Thyroid gland (tissue), 4 donors: ENCODE data around the gene F2RL3. TPM values are rescaled to one million over a fixed set of nuclear protein-coding genes. Genes with fewer than 3 reads are reported as not detected.
"Not testable (repeated sequence)": the region's sequence is repeated elsewhere in the genome, so short reads cannot be mapped to it uniquely, and the experiment has no call there.

Experiments used
- DNase-seq, 2 donors: peaks; one replicate each; pipeline ENCODE4 v3.0.0-alpha.2; 2019
- H3K27ac ChIP-seq, 3 donors: fragments of 200-600 bp; sonication (generic); 1 replicate in 2 of 3; 2 replicates in 1 of 3; pipeline ENCODE4 v1.5.1; 2016 to 2019; ENCODE audit warnings: mild to moderate bottlenecking in 1 of 3, moderate library complexity in 1 of 3
- H3K27me3 ChIP-seq: fragments of 200-600 bp; sonication (generic); one replicate; pipeline ENCODE4 v1.5.1; 2019
- H3K36me3 ChIP-seq, 2 donors: fragments of 200-600 bp; sonication (generic); one replicate each; pipeline ENCODE4 v1.5.1; 2016 to 2019
- H3K4me1 ChIP-seq, 2 donors: fragments of 200-600 bp; sonication (generic); one replicate each; pipeline ENCODE4 v1.5.1; 2017 to 2019
- H3K4me3 ChIP-seq, 3 donors: fragments of 200-600 bp; sonication (generic); replicated peaks in 1 of 3; 1 replicate in 2 of 3; 2 replicates in 1 of 3; pipeline ENCODE4 v1.5.1; 2016; ENCODE audit warnings: mild to moderate bottlenecking in 1 of 3
- H3K9me3 ChIP-seq: fragments of 200-600 bp; sonication (generic); one replicate; pipeline ENCODE4 v1.5.1; 2017
- POLR2A ChIP-seq, 2 donors: fragments of 450-650 bp; IDR thresholded peaks; one replicate each; pipeline ENCODE4 v1.6.1; 2017; ENCODE audit warnings: antibody characterized with exemption in 2 of 2, mild to moderate bottlenecking in 2 of 2, moderate library complexity in 1 of 2
- WGBS, 2 donors: methylation state at CpG; one replicate each; pipeline ENCODE4 v1.1.5; 2017; 5-methylcytosine and 5-hydroxymethylcytosine counted together
- intact Hi-C: fragments of 100-400 bp; cut with DNase I; formaldehyde crosslinking; loops from one replicate; pipeline ENCODE4 v1.15.1; 2023
- total RNA-seq, 4 donors: library from RNA; depleted of rRNA; stranded (reverse); fragments of >200 nt; gene quantifications; one replicate each; pipeline ENCODE4 v1.2.3, GENCODE V29; 2016
- TF ChIP-seq, protein P1 (sequence below), 6 experiments: fragments of 200-600 bp in 3 of 6; fragments of 450-650 bp in 3 of 6; sonication (generic) in 3 of 6; IDR thresholded peaks; one replicate each; pipeline ENCODE4 v1.5.1; 2016 to 2019; ENCODE audit warnings: antibody characterized with exemption in 6 of 6, mild to moderate bottlenecking in 2 of 6, inconsistent platforms in 1 of 6, moderate library complexity in 1 of 6

Gene F2RL3
- total RNA-seq, 4 donors from 2014 or later, result 9.9 to 44.2 (median 12.6) TPM

DNA sequence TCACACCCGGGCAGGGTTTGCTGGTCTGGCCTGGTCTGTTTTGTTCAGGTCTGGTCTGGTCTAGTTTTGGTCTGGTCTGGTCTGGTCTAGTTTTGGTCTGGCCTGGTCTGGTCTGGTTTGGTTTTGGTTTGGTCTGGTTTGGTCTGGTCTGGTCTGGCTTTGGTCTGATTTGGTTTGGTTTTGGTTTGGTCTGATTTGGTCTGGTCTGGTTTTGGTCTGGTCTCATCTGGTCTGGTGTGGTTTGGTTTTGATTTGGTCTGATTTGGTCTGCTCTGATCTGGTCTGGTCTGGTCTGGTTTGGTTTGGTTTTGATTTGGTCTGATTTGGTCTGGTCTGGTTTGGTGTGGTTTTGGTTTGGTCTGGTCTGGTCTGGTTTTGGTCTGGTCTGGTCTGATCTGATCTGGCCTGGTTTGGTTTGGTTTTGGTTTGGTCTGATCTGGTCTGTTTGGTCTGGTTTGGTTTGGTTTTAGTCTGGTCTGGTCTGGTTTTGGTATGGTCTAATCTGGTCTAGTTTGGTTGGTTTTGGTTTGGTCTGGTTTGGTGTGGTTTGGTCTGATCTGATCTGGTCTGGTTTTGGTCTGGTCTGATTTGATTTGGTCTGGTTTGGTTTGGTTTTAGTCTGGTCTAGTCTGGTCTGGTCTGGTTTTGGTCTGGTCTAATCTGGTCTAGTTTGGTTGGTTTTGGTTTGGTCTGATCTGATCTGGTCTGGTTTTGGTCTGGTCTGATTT lies 14.4 kb upstream of the F2RL3 start:
- intact Hi-C loops, result no loop called here
- H3K4me1 ChIP-seq, result peaks cover 4 to 16% of the 10 kb centered on the region in 2 donors
- H3K27ac ChIP-seq, result peak overlapping the region in 1 of 3 donors; percentile 54
- no peaks in the 10 kb centered on the region for H3K9me3 ChIP-seq
- H3K36me3 ChIP-seq, result peaks cover 69 to 70% of the 10 kb centered on the region in 2 donors
- 81 to 90% methylated on average over 1 of the region's 1 CpG for WGBS, 2 donors
- no peak overlapping the region for H3K4me3 ChIP-seq
- TF ChIP-seq, protein P1, sequence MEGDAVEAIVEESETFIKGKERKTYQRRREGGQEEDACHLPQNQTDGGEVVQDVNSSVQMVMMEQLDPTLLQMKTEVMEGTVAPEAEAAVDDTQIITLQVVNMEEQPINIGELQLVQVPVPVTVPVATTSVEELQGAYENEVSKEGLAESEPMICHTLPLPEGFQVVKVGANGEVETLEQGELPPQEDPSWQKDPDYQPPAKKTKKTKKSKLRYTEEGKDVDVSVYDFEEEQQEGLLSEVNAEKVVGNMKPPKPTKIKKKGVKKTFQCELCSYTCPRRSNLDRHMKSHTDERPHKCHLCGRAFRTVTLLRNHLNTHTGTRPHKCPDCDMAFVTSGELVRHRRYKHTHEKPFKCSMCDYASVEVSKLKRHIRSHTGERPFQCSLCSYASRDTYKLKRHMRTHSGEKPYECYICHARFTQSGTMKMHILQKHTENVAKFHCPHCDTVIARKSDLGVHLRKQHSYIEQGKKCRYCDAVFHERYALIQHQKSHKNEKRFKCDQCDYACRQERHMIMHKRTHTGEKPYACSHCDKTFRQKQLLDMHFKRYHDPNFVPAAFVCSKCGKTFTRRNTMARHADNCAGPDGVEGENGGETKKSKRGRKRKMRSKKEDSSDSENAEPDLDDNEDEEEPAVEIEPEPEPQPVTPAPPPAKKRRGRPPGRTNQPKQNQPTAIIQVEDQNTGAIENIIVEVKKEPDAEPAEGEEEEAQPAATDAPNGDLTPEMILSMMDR (IDR thresholded peaks at IDR 0.05), result no peak
- TF ChIP-seq POLR2A (IDR thresholded peaks at IDR 0.05), result no peak
- DNase-seq, result no peak
- no peaks in the 10 kb centered on the region for H3K27me3 ChIP-seq

DNA sequence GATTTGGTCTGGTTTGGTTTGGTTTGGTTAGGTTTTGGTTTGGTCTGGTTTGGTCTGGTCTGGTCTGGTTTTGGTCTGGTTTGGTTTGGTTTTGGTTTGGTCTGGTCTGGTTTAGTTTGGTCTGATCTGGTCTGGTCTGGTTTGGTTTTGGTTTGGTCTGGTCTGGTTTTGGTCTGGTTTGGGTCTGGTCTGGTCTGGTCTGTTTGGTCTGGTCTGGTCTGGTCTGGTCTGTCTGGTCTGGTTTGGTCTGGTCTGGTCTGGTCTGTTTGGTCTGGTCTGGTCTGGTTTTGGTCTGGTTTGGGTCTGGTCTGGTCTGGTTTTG lies 13.9 kb upstream of the F2RL3 start:
- Histone ChIP-seq H3K4me1 (peaks cover 4 to 16% of the 10 kb centered on the region in 2 donors), H3K27ac (peak overlapping the region in 1 of 3 donors; percentile 54), H3K36me3 (peaks cover 68 to 69% of the 10 kb centered on the region in 2 donors)
- intact Hi-C loops, H3K27me3 ChIP-seq, H3K9me3 ChIP-seq, DNase-seq, H3K4me3 ChIP-seq: not testable (repeated sequence)

DNA sequence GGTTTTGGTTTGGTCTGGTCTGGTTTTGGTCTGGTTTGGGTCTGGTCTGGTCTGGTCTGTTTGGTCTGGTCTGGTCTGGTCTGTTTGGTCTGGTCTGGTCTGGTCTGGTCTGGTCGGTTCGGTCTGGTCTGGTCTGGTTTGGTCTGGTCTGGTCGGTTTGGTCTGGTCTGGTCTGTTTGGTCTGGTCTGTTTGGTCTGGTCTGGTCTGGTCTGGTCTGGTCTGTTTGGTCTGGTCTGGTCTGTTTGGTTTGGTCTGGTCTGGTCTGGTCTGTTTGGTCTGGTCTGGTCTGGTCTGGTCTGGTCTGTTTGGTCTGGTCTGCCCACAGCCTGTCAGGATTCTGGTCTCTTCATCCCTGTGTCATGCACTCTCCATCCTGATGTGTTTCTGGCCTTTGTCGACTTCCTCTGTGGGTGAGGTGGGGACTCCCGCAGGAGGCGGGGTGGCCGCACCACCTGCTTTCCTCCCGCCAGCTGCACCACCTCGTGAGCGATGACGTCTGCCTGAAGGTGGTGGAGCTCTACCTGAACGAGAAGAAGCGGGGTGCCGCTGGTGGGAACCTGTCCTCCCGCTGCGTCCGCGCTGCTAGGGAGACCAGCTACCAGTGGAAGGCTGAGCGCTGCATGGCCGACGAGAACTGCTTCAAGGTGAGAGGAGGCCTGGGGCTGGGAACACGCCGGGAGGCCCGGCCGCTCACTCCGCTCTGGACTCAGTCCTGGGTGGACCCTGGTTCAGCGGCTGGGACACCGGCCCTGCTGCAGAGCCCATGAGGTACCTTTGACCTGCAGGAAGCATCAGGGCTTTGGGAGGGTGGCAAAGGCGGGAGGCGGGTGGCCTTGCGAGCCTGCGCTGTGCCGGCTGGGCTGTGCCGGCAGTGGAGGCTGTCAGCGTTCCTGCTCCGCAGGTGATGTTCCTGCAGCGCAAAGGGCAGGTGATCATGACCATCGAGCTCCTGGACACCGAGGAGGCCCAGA lies 12.9 kb upstream of the F2RL3 start:
- intact Hi-C loops, result no loop called here
- DNase-seq, result no peak
- Histone ChIP-seq H3K27me3 (no peaks in the 10 kb centered on the region), H3K27ac (peak overlapping the region in 2 of 3 donors; percentile 17 to 61), H3K4me1 (peaks cover 4 to 16% of the 10 kb centered on the region in 2 donors), H3K9me3 (no peaks in the 10 kb centered on the region), H3K4me3 (no peak overlapping the region), H3K36me3 (peaks cover 60 to 61% of the 10 kb centered on the region in 2 donors)
- WGBS, 2 donors, result 92 to 94% methylated on average over 26 to 32 of the region's 39 CpGs
- TF ChIP-seq, protein P1 (IDR thresholded peaks at IDR 0.05), result no peak
- no peak for TF ChIP-seq POLR2A (IDR thresholded peaks at IDR 0.05)

DNA sequence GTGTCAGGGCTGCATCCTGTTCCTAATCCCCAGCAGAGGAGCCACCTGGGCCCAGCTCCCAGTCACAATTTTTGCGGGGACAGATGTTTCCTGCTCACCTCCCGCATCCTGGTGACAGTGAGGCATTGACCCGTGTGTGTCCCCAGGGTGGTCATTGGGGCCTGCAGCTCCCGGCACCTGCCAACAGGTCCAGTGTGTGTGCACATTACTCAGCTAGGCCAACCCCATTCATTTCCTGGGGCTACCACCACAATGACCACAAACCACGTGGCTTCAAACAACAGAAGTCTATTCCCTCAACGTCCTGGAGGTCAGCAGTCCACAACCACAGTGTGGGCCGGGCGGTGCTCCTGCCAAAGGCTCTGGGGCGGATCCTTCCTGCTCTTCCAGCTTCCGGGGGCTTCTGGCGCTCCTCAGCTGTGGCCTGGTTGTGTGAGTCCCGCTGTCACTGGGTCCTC lies 11.9 kb upstream of the F2RL3 start:
- DNase-seq, result peak; percentile 27 to 29

DNA sequence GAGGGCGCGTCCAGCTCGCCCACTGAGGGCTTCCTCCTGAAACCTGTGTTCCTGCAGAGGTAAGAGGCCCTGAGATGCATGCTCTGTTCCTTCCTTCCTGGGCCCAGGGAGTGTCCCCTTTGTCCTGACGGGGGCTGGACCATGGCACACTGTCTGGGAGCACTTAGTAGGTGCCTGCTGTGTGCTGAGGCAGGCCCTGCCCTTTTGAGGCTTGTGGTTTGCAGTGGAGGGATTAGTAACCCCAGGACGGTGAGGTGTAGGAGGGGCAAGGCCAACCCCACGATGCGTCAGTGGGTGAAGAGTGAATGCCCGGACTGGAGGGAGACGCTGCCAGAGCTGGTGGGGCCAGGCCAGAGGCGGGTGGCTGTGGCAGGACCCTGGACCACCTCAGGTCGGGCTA lies 11.2 kb upstream of the F2RL3 start:
- Histone ChIP-seq H3K27ac (peak overlapping the region in 1 of 3 donors; percentile 58), H3K36me3 (peaks cover 48 to 50% of the 10 kb centered on the region in 2 donors), H3K4me1 (peaks cover 4 to 16% of the 10 kb centered on the region in 2 donors), H3K27me3 (no peaks in the 10 kb centered on the region), H3K4me3 (no peak overlapping the region), H3K9me3 (no peaks in the 10 kb centered on the region)
- no peak for TF ChIP-seq POLR2A (IDR thresholded peaks at IDR 0.05)
- TF ChIP-seq, protein P1 (IDR thresholded peaks at IDR 0.05), result no peak
- DNase-seq, result no peak
- 90 to 96% methylated on average over 7 to 8 of the region's 11 CpGs for WGBS, 2 donors
- intact Hi-C loops, result no loop called here

More for the DNA sequence above, 11.9 kb upstream of the F2RL3 start:
- no peaks in the 10 kb centered on the region for H3K9me3 ChIP-seq
- H3K4me3 ChIP-seq, result no peak overlapping the region
- H3K4me1 ChIP-seq, result peaks cover 4 to 16% of the 10 kb centered on the region in 2 donors
- intact Hi-C loops, result no loop called here
- H3K36me3 ChIP-seq, result peaks cover 50 to 51% of the 10 kb centered on the region in 2 donors
- H3K27ac ChIP-seq, result peak overlapping the region in 2 of 3 donors; percentile 17 to 61
- WGBS, 2 donors, result 60 to 73% methylated on average over 3 to 12 of the region's 12 CpGs
- TF ChIP-seq POLR2A (IDR thresholded peaks at IDR 0.05), result no peak
- TF ChIP-seq, protein P1 (IDR thresholded peaks at IDR 0.05), result no peak
- no peaks in the 10 kb centered on the region for H3K27me3 ChIP-seq
